Hepatocyte (in vitro differentiated cells): Measurements from ENCODE around the gene PPP2R2C. TPM values are rescaled to one million over a fixed set of nuclear protein-coding genes. Genes with fewer than 3 reads are reported as not detected.

Experiments used
- DNase-seq: peaks from one replicate; pipeline ENCODE4 v3.0.0-alpha.2; 2016; ENCODE audit warnings: low spot score
- H2AFZ ChIP-seq: fragments of 200-600 bp; sonication (generic); 2 replicates; pipeline ENCODE4 v1.6.0; 2016; ENCODE audit warnings: antibody characterized with exemption, mild to moderate bottlenecking
- H3K27ac ChIP-seq: fragments of 200-600 bp; sonication (generic); 2 replicates; pipeline ENCODE4 v1.5.1; 2016; ENCODE audit warnings: mild to moderate bottlenecking
- H3K27me3 ChIP-seq: fragments of 200-600 bp; sonication (generic); 2 replicates; pipeline ENCODE4 v1.6.1; 2016
- H3K36me3 ChIP-seq: fragments of 200-600 bp; sonication (generic); replicated peaks from 2 replicates; pipeline ENCODE4 v1.5.1; 2016; ENCODE audit warnings: low read depth; ENCODE audit not compliant: insufficient read depth
- H3K4me1 ChIP-seq: fragments of 200-600 bp; sonication (generic); 2 replicates; pipeline ENCODE4 v1.5.1; 2016; ENCODE audit warnings: mild to moderate bottlenecking, moderate library complexity; ENCODE audit not compliant: insufficient read depth
- H3K4me2 ChIP-seq: fragments of 200-600 bp; sonication (generic); 2 replicates; pipeline ENCODE4 v1.6.0; 2016
- H3K4me3 ChIP-seq: fragments of 200-600 bp; sonication (generic); 2 replicates; pipeline ENCODE4 v1.5.1; 2016; ENCODE audit warnings: mild to moderate bottlenecking
- H3K79me2 ChIP-seq: fragments of 200-600 bp; sonication (generic); 2 replicates; pipeline ENCODE4 v1.6.0; 2017; ENCODE audit warnings: mild to moderate bottlenecking
- H3K9me2 ChIP-seq: fragments of 200-600 bp; sonication (generic); replicated peaks from 2 replicates; pipeline ENCODE4 v1.6.0; 2017; ENCODE audit warnings: mild to moderate bottlenecking; ENCODE audit not compliant: insufficient read depth
- H3K9me3 ChIP-seq: fragments of 200-600 bp; sonication (generic); 2 replicates; pipeline ENCODE4 v1.5.1; 2016; ENCODE audit warnings: low read depth, mild to moderate bottlenecking
- H4K20me1 ChIP-seq: fragments of 200-600 bp; sonication (generic); 2 replicates; pipeline ENCODE4 v1.6.0; 2016; ENCODE audit warnings: mild to moderate bottlenecking; ENCODE audit not compliant: insufficient read depth, poor library complexity, severe bottlenecking
- CTCF ChIP-seq: fragments of 200-600 bp; sonication (generic); IDR thresholded peaks from 2 replicates; pipeline ENCODE4 v1.5.1; 2016; ENCODE audit warnings: antibody characterized with exemption, mild to moderate bottlenecking; ENCODE audit not compliant: poor library complexity
- EZH2 ChIP-seq: fragments of 200-600 bp; sonication (generic); IDR thresholded peaks from 2 replicates; pipeline ENCODE4 v1.6.1; 2016; ENCODE audit warnings: antibody characterized with exemption, mild to moderate bottlenecking, borderline replicate concordance
- EZH2phosphoT487 ChIP-seq: fragments of 200-600 bp; sonication (generic); IDR thresholded peaks from one replicate; pipeline ENCODE4 v1.6.1; 2018; ENCODE audit warnings: antibody characterized with exemption, mild to moderate bottlenecking, low read depth, moderate library complexity; ENCODE audit not compliant: unreplicated experiment, severe bottlenecking
- WGBS: methylation state at CpG from one replicate; pipeline ENCODE4 v1.1.6; 2016; ENCODE audit warnings: low lambda C conversion rate; ENCODE audit errors: missing lambda C conversion rate; 5-methylcytosine and 5-hydroxymethylcytosine counted together
- polyA plus RNA-seq: library from polyadenylated mRNA; unstranded; fragments of >200 nt; fragmentation: Nextera tagmentation; extraction: Ambion mirVana; gene quantifications from 2 replicates; pipeline ENCODE4 v1.2.1, GENCODE V29; 2016
- total RNA-seq: library from RNA; depleted of rRNA; stranded (reverse); fragments of >200 nt; gene quantifications from 2 replicates; pipeline ENCODE4 v1.2.3, GENCODE V29; 2014

The PPP2R2C gene
- total and polyA plus RNA-seq, 2 experiments from 2014 or later, result 0.35 to 0.67 TPM

GRCh38 chr4:6393066-6393465, 79.3 kb downstream of the PPP2R2C start:
- no peaks in the 10 kb centered on the region for H3K9me3 ChIP-seq
- H3K79me2 ChIP-seq, result no peaks in the 10 kb centered on the region
- TF ChIP-seq EZH2phosphoT487 (no peak), CTCF (no peak), EZH2 (no peak)
- no peaks in the 10 kb centered on the region for H3K9me2 ChIP-seq
- H3K27me3 ChIP-seq, result no peaks in the 10 kb centered on the region
- H3K4me3 ChIP-seq, result no peak overlapping the region
- WGBS, result 91% methylated on average over 6 of the region's 6 CpGs
- H3K4me2 ChIP-seq, result no peak overlapping the region
- H4K20me1 ChIP-seq, result no peaks in the 10 kb centered on the region
- H3K27ac ChIP-seq, result no peak overlapping the region
- H2AFZ ChIP-seq, result no peak overlapping the region
- no peak for DNase-seq
- H3K36me3 ChIP-seq, result no peaks in the 10 kb centered on the region
- no peaks in the 10 kb centered on the region for H3K4me1 ChIP-seq

GRCh38 chr4:6392407-6392806, 80.0 kb downstream of the PPP2R2C start:
- no peaks in the 10 kb centered on the region for H3K9me3 ChIP-seq
- 87% methylated on average over 6 of the region's 7 CpGs for WGBS
- DNase-seq, result no peak
- H3K4me2 ChIP-seq, result no peak overlapping the region
- H3K79me2 ChIP-seq, result no peaks in the 10 kb centered on the region
- H3K36me3 ChIP-seq, result no peaks in the 10 kb centered on the region
- TF ChIP-seq CTCF, result no peak
- no peak for TF ChIP-seq EZH2
- TF ChIP-seq EZH2phosphoT487, result no peak
- H3K4me1 ChIP-seq, result no peaks in the 10 kb centered on the region
- no peaks in the 10 kb centered on the region for H4K20me1 ChIP-seq
- no peak overlapping the region for H3K27ac ChIP-seq
- H3K27me3 ChIP-seq, result no peaks in the 10 kb centered on the region
- no peak overlapping the region for H2AFZ ChIP-seq
- H3K9me2 ChIP-seq, result no peaks in the 10 kb centered on the region
- no peak overlapping the region for H3K4me3 ChIP-seq

GRCh38 chr4:6391852-6392188, 80.6 kb downstream of the PPP2R2C start:
- no peaks in the 10 kb centered on the region for H3K27me3 ChIP-seq
- no peak for DNase-seq
- H3K4me1 ChIP-seq, result no peaks in the 10 kb centered on the region
- H3K27ac ChIP-seq, result no peak overlapping the region
- H2AFZ ChIP-seq, result no peak overlapping the region
- H3K4me3 ChIP-seq, result no peak overlapping the region
- TF ChIP-seq CTCF (no peak), EZH2 (no peak), EZH2phosphoT487 (no peak)
- no peak overlapping the region for H3K4me2 ChIP-seq
- H3K9me3 ChIP-seq, result no peaks in the 10 kb centered on the region
- H3K79me2 ChIP-seq, result no peaks in the 10 kb centered on the region
- H3K36me3 ChIP-seq, result no peaks in the 10 kb centered on the region
- WGBS, result 92% methylated on average over 9 of the region's 9 CpGs
- H4K20me1 ChIP-seq, result no peaks in the 10 kb centered on the region
- H3K9me2 ChIP-seq, result no peaks in the 10 kb centered on the region

- WGBS, result 75% methylated on average over 15 of the region's 15 CpGs
- Histone ChIP-seq H3K9me3 (no peaks in the 10 kb centered on the region), H3K27me3 (no peaks in the 10 kb centered on the region), H3K79me2 (no peaks in the 10 kb centered on the region), H2AFZ (no peak overlapping the region), H3K27ac (no peak overlapping the region), H3K4me1 (no peaks in the 10 kb centered on the region), H3K36me3 (no peaks in the 10 kb centered on the region), H3K4me2 (no peak overlapping the region), H3K4me3 (no peak overlapping the region), H3K9me2 (no peaks in the 10 kb centered on the region), H4K20me1 (no peaks in the 10 kb centered on the region)
- no peak for DNase-seq
- TF ChIP-seq EZH2 (no peak), EZH2phosphoT487 (no peak), CTCF (no peak)
Observed at GRCh38 chr4:6391186-6391851, 81.1 kb downstream of the PPP2R2C start.
